GM18951 (cell line): ENCODE data around the gene C10orf143.
"Not testable (repeated sequence)": the region's sequence is repeated elsewhere in the genome, so short reads cannot be mapped to it uniquely, and the experiment has no call there.

Experiments
- POLR2A ChIP-seq: IDR thresholded peaks from 4 replicates; pipeline ENCODE4 v1.6.1; 2011; ENCODE audit warnings: mild to moderate bottlenecking; ENCODE audit not compliant: insufficient read length, insufficient read depth; ENCODE audit errors: extremely low read depth
- in situ Hi-C: fragments of 300-500 bp; cut with MboI; formaldehyde crosslinking; loops from one replicate; pipeline ENCODE4 v1.12.0; 2022; ENCODE audit warnings: low sequenced_read_pairs, mixed read lengths, inconsistent platforms; ENCODE audit not compliant: unreplicated experiment

C10orf143 gene

GRCh38 chr10:130025811-130026485 is 84.7 kb downstream of the C10orf143 start:
- in situ Hi-C loops, result no loop called here

GRCh38 chr10:130025326-130025725 is 85.3 kb downstream of the C10orf143 start:
- no peak for TF ChIP-seq POLR2A
- in situ Hi-C loops, result no loop called here

More at GRCh38 chr10:130025811-130026485, 84.7 kb downstream of the C10orf143 start:
- no peak for TF ChIP-seq POLR2A

DNA sequence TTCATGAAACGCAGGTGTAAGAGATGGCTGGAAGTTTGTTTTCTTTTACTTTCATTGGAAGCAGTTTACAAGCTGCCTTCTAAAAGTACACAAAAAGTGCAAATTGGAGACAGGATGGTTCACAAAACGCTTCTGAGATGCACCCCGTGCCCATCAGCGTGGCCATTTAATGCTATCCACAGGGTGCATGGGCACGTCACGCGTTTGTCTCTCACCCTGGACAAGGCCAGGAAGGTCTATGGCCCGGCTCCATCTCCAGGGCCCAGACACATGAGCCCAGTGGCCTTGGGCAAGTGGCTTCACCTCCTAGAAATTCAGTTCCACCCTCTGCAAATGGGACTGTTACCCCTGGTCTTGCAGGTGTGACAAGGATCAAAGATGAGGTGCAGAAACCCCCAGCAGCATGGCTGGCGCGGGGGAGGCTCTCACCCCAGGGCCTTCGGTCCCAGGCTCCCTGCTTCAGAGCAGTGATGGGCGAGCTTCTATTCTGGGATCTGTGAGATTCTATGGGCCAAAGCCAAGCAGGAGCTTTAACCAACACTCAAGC is 85.8 kb downstream of the C10orf143 start:
- TF ChIP-seq POLR2A, result no peak
- in situ Hi-C loops, result no loop called here

DNA sequence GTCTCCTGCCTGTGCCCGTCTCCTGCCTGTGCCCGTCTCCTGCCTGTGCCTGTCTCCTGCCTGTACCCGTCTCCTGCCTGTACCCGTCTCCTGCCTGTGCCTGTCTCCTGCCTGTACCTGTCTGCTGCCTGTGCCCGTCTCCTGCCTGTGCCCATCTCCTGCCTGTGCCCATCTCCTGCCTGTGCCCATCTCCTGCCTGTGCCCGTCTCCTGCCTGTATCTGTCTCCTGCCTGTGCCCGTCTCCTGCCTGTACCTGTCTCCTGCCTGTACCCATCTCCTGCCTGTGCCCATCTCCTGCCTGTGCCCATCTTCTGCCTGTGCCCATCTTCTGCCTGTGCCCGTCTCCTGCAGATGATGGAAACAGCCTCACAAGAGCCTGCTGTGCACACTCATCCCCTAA is 86.3 kb downstream of the C10orf143 start:
- in situ Hi-C loops, result not testable (repeated sequence)

DNA sequence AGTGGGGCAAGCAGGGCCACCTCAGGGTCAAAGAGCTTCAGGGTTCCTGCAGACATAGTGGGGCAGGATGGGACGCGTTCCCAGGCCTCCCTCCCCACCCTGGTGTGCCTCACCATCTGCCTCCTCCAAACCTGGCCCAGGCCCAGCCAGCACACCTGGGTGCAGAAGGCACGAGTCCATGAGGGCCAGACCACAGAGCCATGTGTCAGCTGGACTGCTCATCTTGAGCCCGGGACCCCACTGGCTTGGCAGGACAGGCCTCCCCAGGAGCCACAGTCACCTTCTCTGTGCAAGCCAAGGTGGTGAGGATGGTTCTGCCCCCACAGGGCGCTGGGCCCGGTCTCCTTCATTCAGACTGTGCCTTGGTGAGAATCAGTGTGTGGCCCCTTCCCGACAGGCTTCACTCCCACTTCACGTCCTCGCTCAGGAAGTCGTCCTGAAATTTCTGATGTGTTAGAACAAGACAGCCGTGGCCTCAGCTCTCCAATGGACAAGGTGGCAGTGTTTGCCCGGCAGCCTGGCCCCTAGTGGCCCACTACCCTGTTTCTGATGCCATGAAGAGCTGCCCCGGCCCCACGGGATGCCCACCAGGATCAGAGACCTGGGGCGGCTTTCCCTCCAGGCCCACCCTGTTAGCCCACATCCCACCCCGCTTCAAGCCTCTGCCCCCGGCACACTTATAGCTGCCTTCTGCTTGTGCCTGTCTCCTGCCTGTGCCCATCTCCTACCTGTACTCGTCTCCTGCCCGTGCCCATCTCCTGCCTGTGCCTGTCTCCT is 87.0 kb downstream of the C10orf143 start:
- TF ChIP-seq POLR2A, result no peak
- in situ Hi-C loops, result no loop called here

DNA sequence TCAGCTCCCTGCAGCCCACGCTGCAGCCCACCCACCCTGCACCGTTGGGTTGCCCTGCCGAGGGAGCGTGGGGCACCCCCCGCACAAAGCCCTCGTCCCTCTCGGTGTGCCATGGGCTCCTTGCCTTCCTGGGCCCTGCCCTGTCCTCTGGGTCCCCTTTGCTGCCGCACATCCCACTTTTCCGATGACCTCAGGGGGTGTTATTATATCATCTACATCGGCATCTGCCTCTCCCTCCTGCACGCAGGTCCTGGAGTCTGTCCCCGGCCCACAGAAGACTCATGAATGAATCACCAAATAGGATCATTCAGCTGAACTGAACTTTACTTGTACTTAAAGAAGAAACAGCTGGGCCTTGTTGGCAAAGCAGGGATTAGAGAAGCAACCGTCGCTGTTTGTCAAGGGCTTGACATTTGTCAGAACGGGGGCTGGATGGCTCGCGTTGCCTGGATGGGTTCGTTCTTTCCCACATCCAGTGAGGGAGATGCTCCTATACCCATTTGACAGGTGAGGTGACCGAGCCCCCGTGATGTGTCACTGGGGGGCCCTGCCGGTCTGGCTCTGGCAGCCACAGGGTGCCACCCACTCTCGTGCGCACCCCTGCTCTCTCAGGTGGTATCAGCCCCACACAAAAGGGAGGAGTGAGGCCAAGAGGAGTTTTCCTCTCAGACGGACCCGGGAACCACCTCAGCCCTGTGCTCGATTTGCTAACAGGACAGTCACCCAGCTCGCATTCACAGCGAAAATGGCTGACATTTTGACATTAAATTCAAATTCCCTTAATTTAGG is 87.9 kb downstream of the C10orf143 start:
- in situ Hi-C loops, result no loop called here
- no peak for TF ChIP-seq POLR2A

DNA sequence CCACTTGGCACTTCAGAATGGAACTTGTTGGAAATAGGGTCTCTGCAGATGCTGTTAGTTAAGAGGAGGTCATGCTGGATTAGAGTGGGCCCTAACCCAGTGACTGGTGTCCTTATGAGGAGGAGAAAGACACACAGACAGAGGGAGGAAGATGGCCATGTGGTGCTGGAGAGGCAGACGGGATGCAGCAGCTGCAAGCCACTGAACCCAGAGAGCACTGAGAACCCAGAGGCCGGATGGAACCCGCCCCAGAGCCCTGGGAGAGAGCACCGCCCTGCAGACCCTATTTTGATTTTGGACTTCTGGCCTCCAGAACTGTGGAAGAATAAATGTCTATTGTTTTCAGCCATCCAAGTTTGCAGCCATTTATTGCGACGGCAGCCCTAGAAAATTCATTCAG is 88.5 kb downstream of the C10orf143 start:
- TF ChIP-seq POLR2A, result no peak
- in situ Hi-C loops, result no loop called here

DNA sequence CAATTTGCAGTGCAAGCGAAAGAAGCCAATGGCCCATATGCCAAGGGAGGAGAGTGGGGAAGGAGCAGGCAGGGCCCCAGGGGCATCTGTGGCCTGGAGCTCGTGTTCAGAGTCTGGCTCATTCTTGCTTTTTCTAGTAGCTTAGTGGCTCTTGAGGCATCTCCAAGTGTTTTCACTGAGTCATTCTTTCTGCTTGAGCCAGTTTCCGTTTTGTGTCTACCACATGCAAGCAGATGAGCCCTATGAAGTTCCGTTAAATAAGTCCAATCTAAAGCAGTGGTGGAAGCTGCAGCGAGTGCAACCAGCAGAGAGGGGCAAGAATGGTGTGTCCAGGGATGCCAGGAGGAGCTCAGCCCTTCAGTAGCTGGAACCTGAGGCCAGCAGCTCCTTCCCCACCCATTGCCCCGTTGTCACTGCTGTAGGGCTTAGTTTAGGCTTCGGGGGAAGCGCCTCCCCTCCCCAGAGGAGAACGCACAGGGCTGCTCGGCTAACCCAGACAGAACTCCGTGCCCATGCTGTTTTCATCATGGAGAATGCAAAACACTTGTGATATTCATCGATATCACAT is 89.2 kb downstream of the C10orf143 start:
- no peak for TF ChIP-seq POLR2A
- in situ Hi-C loops, result no loop called here

- no peak for TF ChIP-seq POLR2A
- in situ Hi-C loops, result no loop called here
Observed at GRCh38 chr10:130020651-130021382, 89.8 kb downstream of the C10orf143 start.

GRCh38 chr10:130018730-130019185 is 91.9 kb downstream of the C10orf143 start:
- no peak for TF ChIP-seq POLR2A
- in situ Hi-C loops, result no loop called here

- in situ Hi-C loops, result no loop called here
Observed at GRCh38 chr10:130018265-130018664, 92.4 kb downstream of the C10orf143 start.

GRCh38 chr10:130017631-130018022 is 93.0 kb downstream of the C10orf143 start:
- no peak for TF ChIP-seq POLR2A

More at GRCh38 chr10:130018265-130018664, 92.4 kb downstream of the C10orf143 start:
- TF ChIP-seq POLR2A, result no peak

DNA sequence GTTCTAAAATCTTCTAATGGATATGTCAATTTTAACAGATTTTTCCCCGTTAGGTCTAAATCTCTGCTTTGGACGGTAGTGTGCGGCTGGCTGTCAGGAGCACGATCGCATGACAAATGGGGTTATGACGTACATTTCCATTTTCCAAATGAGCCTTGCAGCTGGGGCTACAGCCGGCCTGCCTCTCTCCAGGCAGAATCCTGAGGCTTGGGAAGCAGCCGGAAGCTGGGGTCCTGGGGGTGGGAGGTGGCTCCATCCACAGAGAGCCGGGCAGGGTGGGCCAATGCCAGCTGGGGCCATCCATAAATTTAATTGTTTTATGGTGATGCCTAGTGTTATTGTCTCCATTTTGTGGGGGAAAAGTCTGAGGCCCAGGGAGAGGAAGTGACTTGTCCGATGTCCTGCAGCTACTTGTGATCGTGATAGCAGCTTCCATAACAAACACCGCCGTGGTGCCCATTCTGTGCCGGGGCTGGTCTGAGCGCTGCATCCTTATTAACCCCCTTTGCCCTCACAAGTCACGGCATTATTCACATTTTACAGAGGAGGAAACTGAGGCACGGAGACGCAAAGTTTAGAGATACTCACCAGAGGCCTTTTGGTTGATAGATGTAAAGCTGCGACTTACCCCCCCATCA is 93.5 kb downstream of the C10orf143 start:
- TF ChIP-seq POLR2A, result no peak
- in situ Hi-C loops, result no loop called here

More at GRCh38 chr10:130017631-130018022, 93.0 kb downstream of the C10orf143 start:
- in situ Hi-C loops, result no loop called here
